Peyer's patch (tissue), 4 donors: ENCODE measurements around the gene KIAA1755. TPM values are rescaled to one million over a fixed set of nuclear protein-coding genes. Genes with fewer than 3 reads are reported as not detected.

ENCODE experiments used
- DNase-seq, 3 donors: peaks; one replicate each; pipeline ENCODE4 v3.0.0-alpha.2; 2017 to 2019
- H3K27ac ChIP-seq, 4 donors: fragments of 200-600 bp; sonication (generic); one replicate each; pipeline ENCODE4 v1.5.1; 2016 to 2019
- H3K27me3 ChIP-seq, 2 donors: fragments of 200-600 bp; sonication (generic); one replicate each; pipeline ENCODE4 v1.5.1; 2019
- H3K36me3 ChIP-seq, 3 donors: fragments of 200-600 bp; sonication (generic); one replicate each; pipeline ENCODE4 v1.5.1; 2016 to 2019
- H3K4me1 ChIP-seq, 4 donors: fragments of 200-600 bp; sonication (generic); one replicate each; pipeline ENCODE4 v1.5.1; 2016 to 2019
- H3K4me3 ChIP-seq, 4 donors: fragments of 200-600 bp; sonication (generic); 1 replicate in 3 of 4; 2 replicates in 1 of 4; pipeline ENCODE4 v1.5.1; 2016 to 2019; ENCODE audit warnings: mild to moderate bottlenecking in 1 of 4
- H3K9me3 ChIP-seq, 4 donors: fragments of 200-600 bp; sonication (generic); one replicate each; pipeline ENCODE4 v1.5.1; 2016 to 2019; ENCODE audit warnings: mild to moderate bottlenecking in 1 of 4
- POLR2A ChIP-seq, 2 donors: fragments of 450-650 bp; IDR thresholded peaks; one replicate each; pipeline ENCODE4 v1.5.1; 2017; ENCODE audit warnings: antibody characterized with exemption in 2 of 2, mild to moderate bottlenecking in 2 of 2, moderate library complexity in 2 of 2
- total RNA-seq, 4 donors: library from RNA; depleted of rRNA; stranded (reverse); fragments of >200 nt; gene quantifications; one replicate each; pipeline ENCODE4 v1.1.0, GENCODE V29; 2016
- TF ChIP-seq, protein P1 (sequence below), 6 experiments: fragments of 450-650 bp in 4 of 6; fragments of 200-600 bp in 2 of 6; sonication (generic) in 1 of 6; IDR thresholded peaks; one replicate each; pipeline ENCODE4 v1.5.1; 2017 to 2019; ENCODE audit warnings: antibody characterized with exemption in 6 of 6, mild to moderate bottlenecking in 3 of 6, moderate library complexity in 1 of 6

Gene KIAA1755
- total RNA-seq, 4 donors from 2014 or later, result 0.35 to 4.1 (median 2.0) TPM

DNA sequence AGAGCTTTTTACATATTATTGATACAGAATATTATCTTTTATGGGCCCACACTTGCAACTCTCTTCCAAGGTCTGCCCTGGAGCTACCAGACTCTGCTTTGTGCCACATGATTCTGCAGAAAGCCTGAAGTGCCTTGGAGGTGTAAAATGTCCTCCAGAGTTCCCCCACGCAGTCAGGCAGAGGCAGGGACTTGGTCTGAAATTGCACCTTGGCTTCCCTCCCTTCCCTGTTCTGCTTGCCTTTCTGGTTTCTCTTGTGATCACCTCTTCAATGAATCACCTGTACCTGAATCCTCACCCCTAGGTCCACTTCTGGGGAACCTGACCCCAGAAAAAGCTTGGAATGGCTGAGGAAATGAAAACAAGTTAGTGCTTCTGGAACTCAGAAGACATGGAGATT is 52.4 kb downstream of the KIAA1755 start:
- TF ChIP-seq POLR2A (IDR thresholded peaks at IDR 0.05), result no peak
- TF ChIP-seq, protein P1, sequence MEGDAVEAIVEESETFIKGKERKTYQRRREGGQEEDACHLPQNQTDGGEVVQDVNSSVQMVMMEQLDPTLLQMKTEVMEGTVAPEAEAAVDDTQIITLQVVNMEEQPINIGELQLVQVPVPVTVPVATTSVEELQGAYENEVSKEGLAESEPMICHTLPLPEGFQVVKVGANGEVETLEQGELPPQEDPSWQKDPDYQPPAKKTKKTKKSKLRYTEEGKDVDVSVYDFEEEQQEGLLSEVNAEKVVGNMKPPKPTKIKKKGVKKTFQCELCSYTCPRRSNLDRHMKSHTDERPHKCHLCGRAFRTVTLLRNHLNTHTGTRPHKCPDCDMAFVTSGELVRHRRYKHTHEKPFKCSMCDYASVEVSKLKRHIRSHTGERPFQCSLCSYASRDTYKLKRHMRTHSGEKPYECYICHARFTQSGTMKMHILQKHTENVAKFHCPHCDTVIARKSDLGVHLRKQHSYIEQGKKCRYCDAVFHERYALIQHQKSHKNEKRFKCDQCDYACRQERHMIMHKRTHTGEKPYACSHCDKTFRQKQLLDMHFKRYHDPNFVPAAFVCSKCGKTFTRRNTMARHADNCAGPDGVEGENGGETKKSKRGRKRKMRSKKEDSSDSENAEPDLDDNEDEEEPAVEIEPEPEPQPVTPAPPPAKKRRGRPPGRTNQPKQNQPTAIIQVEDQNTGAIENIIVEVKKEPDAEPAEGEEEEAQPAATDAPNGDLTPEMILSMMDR (IDR thresholded peaks at IDR 0.05), result no peak
- Histone ChIP-seq H3K4me3 (no peak overlapping the region), H3K36me3 (no peaks in the 10 kb centered on the region)

DNA sequence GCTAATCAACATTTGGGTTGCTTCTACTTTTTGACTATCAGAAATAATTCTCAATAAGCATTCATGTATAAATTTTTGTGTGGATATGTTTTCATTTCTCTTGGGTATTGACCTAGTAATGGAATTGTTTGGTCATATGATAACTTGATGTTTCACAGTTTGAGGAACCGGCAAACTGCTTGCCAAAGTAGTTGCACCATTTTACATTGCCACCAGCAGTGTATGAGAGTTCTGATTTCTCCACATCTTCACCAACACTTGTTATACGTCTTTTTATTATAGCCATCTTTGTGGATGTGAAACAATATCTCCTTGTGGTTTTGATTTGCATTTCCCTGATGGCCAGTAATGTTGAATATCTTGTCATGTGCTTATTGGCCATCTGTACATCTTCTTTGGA is 52.9 kb downstream of the KIAA1755 start:
- H3K27ac ChIP-seq, result no peak overlapping the region
- no peak for TF ChIP-seq POLR2A (IDR thresholded peaks at IDR 0.05)
- TF ChIP-seq, protein P1 (IDR thresholded peaks at IDR 0.05), result no peak
- no peaks in the 10 kb centered on the region for H3K4me1 ChIP-seq

More for the DNA sequence above, 52.4 kb downstream of the KIAA1755 start:
- Histone ChIP-seq H3K27me3 (no peaks in the 10 kb centered on the region), H3K9me3 (no peaks in the 10 kb centered on the region), H3K4me1 (no peaks in the 10 kb centered on the region), H3K27ac (no peak overlapping the region)
- DNase-seq, result peak in 1 of 3 donors; percentile 5

DNA sequence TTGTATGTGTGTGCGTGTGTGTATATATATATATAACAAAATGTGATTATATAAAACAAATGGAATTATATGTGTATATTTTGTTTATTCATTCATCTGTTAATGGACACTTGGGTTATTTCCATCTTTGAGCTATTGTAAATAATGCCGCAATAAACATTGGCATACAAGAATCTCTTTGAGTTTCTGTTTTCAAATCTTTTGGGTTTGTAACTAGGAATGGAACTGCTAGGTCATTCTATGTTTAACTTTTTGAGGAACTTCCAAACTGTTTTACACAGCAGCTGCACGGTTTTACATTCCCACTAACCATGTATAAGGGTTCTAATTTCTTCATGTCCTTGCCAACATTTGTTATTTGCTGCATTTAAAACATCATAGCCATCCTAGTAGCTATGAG is 55.5 kb downstream of the KIAA1755 start:
- Histone ChIP-seq H3K36me3 (no peaks in the 10 kb centered on the region), H3K27me3 (no peaks in the 10 kb centered on the region), H3K9me3 (no peaks in the 10 kb centered on the region), H3K27ac (no peak overlapping the region), H3K4me1 (no peaks in the 10 kb centered on the region), H3K4me3 (no peak overlapping the region)
- no peak for DNase-seq
- TF ChIP-seq, protein P1 (IDR thresholded peaks at IDR 0.05), result no peak
- TF ChIP-seq POLR2A (IDR thresholded peaks at IDR 0.05), result no peak

More for the DNA sequence above, 52.9 kb downstream of the KIAA1755 start:
- H3K27me3 ChIP-seq, result no peaks in the 10 kb centered on the region
- H3K4me3 ChIP-seq, result no peak overlapping the region
- H3K36me3 ChIP-seq, result no peaks in the 10 kb centered on the region
- no peak for DNase-seq
- H3K9me3 ChIP-seq, result no peaks in the 10 kb centered on the region

DNA sequence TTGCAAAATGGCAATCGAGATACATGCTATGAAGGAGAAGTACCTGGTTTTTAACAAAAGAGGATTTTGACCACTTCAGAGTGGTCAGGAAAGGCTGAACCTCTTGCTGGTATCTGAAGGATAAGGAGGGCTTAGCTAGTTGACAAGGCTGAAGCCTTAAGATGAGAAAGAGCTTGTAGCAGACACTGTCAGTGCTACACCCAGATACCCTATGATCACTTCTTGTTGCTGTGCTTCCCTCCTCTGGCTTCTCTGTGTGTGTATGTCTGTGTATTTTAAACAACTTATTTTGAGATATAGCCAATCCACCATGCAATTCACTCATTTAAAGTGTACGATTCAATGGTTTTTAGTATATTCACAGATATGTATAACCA is 56.6 kb downstream of the KIAA1755 start:
- Histone ChIP-seq H3K4me3 (no peak overlapping the region), H3K4me1 (no peaks in the 10 kb centered on the region), H3K36me3 (no peaks in the 10 kb centered on the region), H3K9me3 (no peaks in the 10 kb centered on the region), H3K27ac (no peak overlapping the region), H3K27me3 (no peaks in the 10 kb centered on the region)
- DNase-seq, result no peak
- no peak for TF ChIP-seq POLR2A (IDR thresholded peaks at IDR 0.05)
- TF ChIP-seq, protein P1 (IDR thresholded peaks at IDR 0.05), result no peak

DNA sequence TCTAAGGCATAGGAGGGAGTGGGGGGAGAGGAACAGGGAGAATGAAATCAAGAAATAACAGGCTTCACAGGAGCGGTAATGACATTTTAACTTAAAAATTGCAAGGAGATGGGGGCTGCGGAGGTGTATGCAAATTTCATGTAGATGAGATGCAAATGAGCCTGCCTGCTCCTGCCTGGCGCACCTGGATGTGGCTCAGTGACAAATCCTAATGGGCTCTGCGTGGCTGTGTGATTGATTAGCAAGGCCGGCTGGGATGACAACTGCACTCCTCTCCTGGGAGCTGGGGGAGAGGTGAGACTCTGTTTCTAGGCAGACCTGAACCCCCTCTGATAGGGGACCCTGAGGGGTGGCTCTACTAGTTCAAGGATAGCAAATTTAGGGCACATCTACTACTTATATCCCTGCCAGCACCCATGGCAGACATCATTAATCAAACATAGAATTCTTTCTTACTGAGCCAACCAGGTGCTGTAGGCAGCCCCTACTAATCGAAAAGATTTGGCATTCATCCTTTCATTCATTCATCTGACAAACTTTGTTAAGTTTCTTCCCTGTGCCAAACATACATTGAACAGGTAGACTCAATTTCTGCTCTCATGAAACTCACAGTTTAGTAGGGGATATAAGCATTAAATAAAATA is 57.1 kb downstream of the KIAA1755 start:
- peak in 1 of 3 donors; percentile 21 for DNase-seq
- Histone ChIP-seq H3K36me3 (no peaks in the 10 kb centered on the region), H3K27ac (no peak overlapping the region), H3K9me3 (no peaks in the 10 kb centered on the region), H3K4me3 (no peak overlapping the region), H3K27me3 (no peaks in the 10 kb centered on the region), H3K4me1 (no peaks in the 10 kb centered on the region)
- no peak for TF ChIP-seq POLR2A (IDR thresholded peaks at IDR 0.05)
- TF ChIP-seq, protein P1 (IDR thresholded peaks at IDR 0.05), result no peak

DNA sequence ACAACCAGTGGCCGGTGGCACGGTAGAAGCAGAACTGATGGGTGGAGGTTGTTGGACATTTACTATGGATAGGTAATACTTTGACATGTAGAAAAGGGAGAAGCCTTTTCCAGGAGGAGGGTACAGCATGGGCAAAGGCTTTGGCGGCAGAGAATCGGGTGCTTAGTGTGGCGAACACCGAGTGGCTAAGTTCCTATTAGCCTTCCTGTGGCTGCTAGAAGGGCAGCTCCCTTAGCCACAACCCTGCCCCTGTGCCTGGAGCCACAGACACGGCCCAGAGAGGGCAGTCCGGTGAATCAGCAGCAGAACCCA is 57.6 kb downstream of the KIAA1755 start:
- no peak overlapping the region for H3K27ac ChIP-seq
- H3K36me3 ChIP-seq, result no peaks in the 10 kb centered on the region
- no peaks in the 10 kb centered on the region for H3K4me1 ChIP-seq
- H3K4me3 ChIP-seq, result no peak overlapping the region
- no peaks in the 10 kb centered on the region for H3K9me3 ChIP-seq
- peak in 1 of 3 donors; percentile 17 for DNase-seq
- no peak for TF ChIP-seq POLR2A (IDR thresholded peaks at IDR 0.05)
- TF ChIP-seq, protein P1 (IDR thresholded peaks at IDR 0.05), result no peak
- H3K27me3 ChIP-seq, result no peaks in the 10 kb centered on the region
